ENCODE results near the gene CEP128.

Gene CEP128

DNA sequence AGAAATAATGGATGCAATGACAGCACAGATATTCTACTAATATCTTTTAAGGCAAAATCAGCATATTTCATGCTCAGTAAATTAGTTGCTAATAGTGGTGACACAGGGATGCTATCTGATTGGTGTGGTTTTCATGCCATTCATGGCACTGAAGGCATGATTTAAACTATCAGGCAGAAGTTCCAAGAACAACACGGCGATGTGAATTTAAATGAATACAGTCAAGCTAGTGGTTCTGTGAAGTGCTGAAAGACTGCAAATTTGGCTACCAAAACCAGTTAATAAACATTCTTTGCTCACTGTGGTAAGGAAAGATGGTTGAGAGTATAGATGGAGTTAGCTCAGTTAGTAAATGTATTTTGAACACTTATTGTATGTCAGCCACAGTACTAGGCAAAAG is 458.2 kb downstream of the CEP128 start:
- no peak for DNase-seq (ENCODE audit: low read depth)

DNA sequence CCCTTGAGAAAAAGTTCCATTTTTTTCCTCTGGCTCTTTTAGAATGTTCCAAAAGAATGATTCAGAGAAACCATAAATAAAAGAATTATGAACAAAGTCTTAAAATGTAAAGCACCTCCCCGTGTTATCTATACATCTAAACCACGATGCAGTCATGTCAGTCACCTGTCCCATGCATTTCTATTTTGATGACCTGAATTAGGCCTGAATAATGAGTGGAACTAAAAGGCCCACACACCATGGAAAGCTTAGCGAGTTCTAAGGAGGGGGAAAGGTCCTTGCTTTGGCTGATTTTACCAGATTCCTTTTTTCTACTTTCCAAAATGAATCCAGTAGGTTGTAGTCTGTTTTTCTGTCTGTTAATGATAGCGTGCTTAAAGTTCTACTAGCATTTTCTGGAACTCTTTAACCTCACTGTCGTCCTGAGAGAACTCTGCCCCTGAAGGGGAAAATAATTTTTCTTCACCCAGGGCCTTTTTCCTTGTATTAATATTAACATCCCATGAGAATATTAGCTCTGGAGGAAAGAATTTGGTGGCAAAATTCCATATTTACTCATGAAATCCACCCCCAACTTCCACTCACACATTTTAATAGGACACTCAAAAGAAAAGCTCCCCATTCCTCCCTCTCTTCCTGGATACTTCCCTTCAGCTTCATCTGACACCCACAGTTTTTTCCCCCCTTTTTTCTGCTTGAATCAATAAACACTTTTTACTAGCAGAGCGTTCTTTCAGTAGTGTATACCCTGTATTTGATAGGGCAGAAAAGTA is 464.0 kb downstream of the CEP128 start:
- no peak for DNase-seq (ENCODE audit: low read depth)

DNA sequence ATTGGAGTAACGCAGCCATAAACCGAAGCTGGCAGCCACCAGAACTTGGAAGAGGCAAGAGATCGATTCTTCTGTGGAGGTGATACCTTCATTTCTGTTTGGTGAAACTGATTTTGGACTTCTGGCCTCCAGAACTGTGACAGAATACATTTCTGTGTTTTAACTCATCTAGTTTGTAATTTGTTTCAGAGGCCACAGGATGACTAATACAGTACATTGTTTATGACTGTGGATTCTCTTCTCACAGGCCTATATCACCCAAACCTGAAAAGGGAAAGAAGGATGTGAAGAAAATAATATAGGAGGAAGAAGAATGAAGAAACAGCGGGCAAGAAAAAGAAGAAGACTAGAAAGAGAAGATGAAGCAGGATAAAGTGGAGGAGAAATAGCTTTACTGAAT is 466.5 kb downstream of the CEP128 start:
- DNase-seq (ENCODE audit: low read depth) = no peak

DNA sequence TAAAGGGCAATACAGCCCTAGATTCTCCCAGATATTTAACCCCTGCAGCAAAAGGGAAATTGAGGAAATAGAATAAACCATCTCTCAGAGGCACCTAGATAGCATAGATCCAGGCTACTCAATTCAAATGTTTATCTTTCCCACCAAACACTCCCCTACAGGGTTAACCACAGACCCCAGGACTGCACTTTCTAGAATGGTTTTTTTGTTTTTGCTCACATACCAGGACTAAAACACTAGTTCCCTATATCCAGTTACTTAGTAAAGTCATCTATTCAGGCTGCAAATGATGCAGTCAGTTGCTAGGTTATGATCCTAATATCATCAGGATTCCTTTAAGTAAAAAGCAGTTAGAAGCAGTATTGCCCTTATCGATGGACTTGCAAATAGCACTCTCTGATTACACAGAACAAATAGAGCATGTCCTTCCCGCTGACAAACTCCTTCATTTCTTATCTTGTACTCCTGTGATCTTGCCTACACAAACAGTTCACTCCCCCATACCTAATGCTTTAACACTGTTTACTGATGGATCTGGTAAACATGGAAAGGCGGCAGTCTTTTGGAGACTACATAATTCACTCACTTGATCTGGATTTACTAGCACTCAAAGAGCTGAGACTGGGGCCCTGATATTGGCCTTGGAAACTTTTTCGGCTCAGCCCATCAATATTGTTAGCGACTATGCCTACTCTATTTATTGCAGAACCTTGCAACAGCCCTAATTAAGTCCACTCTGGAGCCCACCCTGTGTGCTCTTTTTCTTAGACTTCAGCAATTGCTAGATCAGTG is 473.0 kb downstream of the CEP128 start:
- no peak for DNase-seq (ENCODE audit: low read depth)

GRCh38 chr14:80465546-80466220 is 475.9 kb downstream of the CEP128 start:
- DNase-seq (ENCODE audit: low read depth) = no peak

GRCh38 chr14:80464531-80465149 is 476.9 kb downstream of the CEP128 start:
- DNase-seq (ENCODE audit: low read depth) = no peak

DNA sequence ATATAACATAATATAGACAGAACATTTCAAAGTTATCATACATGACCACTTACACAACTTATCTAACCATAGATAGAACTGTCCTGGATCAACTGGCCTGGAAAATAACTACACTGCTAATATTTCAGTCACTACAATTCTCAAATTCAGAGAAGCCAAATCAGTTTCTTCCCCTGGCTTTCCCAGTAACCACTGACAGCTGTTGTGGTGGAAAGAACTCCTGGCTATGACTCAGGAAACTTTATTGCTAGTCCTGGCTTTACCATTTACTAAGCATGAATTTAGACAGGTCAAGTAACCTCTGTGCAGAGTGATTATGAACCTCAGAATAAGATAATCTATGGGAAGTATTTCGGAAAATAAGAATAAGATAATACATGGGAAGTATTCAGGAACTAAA is 485.3 kb downstream of the CEP128 start:
- no peak for DNase-seq (ENCODE audit: low read depth)

DNA sequence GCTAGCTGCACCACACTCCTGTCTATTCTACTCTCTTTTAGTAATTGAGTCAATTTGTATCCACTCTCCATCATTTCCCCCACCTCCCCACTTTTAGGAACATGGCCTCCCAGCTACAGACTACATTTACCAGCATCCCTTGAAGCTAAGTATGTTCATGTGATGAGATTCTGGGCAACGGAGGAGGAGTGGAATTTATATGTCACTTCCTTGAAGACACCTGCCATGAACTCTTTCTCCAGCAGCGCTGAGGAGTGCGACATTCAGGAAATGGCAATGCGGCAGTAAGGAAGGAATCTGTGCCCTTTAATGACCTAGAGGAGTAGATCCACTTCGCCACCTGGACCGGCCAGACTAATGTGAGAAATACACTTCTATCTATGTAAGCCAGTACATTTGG is 486.5 kb downstream of the CEP128 start:
- no peak for DNase-seq (ENCODE audit: low read depth)

DNA sequence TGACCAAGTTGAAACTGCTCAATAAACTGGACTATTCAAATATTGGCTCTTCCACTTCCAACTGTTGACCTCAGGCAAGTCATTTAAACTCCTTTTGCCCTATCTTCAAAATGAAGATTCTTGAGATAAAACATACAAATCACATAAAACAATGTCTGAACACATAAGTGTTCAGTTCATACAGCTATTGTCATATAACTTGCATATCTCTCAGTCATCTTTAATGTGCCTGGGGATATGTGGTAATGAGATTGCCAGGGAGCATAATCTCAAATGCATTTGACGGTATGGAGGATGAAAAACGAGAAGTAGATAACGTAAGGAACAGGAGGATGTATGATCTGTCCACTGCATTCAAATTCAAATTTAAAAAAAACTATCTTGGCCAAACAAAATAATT is 493.3 kb downstream of the CEP128 start:
- no peak for DNase-seq (ENCODE audit: low read depth)

- DNase-seq (ENCODE audit: low read depth) = no peak
Measured at GRCh38 chr14:80447392-80447791, 494.1 kb downstream of the CEP128 start.

Data from T follicular helper cell (primary cell).